IPS DF 4.7 (cell line): ENCODE data around the gene COQ2.
"Not testable (repeated sequence)": the region's sequence is repeated elsewhere in the genome, so short reads cannot be mapped to it uniquely, and the experiment has no call there.

Source experiments
- DNase-seq: peaks from one replicate; pipeline ENCODE4 v3.0.0-alpha.2; 2013; ENCODE audit warnings: low spot score; ENCODE audit errors: extremely low read depth

Gene COQ2, protein sequence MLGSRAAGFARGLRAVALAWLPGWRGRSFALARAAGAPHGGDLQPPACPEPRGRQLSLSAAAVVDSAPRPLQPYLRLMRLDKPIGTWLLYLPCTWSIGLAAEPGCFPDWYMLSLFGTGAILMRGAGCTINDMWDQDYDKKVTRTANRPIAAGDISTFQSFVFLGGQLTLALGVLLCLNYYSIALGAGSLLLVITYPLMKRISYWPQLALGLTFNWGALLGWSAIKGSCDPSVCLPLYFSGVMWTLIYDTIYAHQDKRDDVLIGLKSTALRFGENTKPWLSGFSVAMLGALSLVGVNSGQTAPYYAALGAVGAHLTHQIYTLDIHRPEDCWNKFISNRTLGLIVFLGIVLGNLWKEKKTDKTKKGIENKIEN

DNA sequence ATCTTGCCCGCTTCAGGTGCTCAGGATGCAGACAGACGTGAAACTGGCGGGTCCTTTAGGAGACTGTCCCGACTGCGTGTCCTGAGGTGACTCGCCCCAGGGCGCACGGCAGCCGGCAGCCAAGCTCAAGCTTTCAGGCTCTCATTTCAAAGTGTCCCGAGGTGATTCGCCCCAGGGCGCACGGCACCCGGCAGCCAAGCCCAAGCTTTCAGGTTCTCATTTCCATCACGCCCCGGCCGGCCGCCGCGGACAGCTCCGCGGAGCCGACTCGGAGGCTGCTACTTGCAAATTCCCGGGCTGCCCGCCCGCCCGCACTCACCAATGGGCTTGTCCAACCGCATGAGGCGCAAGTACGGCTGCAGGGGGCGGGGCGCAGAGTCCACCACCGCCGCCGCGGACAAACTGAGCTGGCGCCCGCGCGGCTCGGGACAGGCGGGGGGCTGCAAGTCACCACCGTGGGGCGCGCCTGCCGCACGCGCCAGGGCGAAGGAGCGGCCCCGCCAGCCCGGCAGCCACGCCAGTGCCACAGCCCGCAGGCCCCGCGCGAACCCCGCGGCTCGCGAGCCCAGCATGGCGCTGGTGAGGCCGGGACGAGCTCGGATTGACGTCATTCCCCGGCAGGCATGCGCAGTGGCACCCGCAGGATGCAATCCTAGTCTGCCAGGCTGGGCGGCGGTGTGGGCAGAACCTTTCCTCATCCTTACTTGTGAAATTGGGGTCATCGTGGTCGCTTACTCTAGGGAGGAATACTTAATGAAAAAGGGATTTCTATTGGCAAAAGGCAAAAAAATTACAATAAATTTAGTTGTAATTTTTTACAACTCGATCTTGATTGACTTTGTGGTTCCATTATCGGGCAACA lies at the start of gene COQ2:
TSS of gene COQ2 (minus strand) at position 606 of the 862 bp plus-strand sequence. CDS start at position 572, 34 bp downstream.
- DNase-seq: no peak

DNA sequence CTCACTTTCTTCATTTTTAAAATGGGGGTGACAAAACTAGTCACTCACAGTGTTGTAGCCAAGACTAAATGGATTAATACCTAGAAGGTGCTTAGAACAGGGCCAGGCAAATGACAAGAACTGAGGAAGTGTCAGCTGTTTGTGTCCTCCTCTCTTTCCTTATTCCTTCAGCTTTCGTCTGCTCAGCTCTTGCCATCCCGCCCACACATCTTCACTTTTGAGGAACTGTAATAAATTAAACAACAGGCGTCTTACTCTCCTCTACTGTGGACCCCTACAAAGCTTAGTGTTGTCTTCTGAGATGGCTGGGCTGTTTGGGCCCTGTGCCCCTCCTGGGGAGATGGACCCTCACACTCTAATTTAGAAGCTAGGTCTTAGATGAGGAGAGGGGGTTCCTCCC lies 47.4 kb upstream of the COQ2 start:
- no peak for DNase-seq

DNA sequence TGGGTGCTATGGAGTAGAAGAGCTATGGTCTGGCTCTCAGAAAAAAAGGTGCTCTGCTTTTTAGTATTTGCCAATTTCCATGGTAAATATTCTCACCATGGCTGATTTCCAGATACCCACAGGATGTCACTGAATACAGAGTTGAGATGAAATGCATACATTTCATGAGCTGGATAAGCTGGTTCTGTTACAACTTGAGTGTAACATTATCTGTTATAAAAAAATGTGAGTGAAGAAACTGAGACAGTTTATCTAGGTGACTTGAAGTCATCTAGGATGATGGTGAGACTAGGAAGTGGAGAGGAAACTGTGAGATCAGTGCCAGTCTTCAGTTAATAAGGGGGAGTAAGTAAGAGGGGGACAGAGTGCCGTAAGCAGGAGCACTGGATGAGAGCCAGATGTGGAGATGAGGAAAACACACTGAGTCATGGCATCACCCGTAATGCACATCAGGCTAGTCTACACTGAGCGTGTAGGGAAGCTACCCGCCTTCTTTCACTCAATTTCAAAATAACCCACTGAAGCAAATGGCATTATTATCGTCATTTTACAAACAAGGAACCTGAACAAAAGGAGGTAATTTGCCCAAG lies 45.0 kb upstream of the COQ2 start:
- no peak for DNase-seq

DNA sequence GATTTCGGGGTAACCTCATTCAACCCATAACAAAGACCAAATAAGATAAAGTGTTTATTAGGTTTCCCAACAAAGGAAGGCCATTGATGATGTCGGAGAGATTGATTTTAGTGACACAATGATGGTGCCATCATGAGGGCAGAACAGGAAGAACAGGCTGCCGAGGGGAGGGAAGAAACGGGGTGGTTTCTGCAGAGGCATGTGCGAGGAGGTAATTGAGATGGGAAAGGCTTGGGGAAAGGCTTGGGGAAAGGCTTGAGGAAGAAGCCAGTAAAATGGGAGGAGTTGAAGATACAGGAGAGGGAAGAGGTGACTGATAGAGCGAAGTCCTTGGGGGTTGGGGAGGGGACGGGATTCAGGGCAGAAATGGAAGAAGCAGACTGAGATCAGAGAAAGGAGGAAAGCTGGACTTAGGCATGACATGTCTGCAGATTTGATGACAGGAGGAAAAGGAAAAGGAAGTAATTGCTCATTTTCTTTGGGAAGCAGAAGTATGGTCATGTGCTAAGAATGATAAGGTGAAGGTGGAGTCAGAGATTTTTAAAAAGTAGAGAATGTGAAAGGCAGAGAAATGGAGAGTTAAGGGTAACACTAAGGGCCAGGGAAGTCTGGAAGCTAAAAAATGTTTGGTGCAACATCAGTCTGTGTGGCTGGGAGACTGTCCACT lies 44.1 kb upstream of the COQ2 start:
- DNase-seq: no peak

DNA sequence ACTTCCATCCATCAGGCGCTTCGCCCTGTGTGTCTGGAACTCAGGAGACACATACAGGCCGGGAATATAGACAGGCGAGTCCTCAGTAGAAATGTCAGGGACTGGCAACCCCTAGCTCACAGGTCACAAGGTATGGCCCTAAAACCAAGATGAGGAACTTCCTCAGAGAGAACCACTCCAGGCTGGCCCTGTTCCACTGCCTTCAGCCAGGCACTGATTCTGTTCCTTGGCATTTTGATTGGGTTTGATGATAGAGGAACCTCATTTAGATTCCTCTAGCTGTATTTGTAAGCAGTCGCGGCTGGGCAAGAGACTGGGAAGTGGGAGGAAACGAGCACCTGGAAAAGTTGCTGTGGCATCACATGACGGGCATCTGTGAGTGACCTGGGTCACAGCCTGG lies 41.9 kb upstream of the COQ2 start:
- DNase-seq: no peak

DNA sequence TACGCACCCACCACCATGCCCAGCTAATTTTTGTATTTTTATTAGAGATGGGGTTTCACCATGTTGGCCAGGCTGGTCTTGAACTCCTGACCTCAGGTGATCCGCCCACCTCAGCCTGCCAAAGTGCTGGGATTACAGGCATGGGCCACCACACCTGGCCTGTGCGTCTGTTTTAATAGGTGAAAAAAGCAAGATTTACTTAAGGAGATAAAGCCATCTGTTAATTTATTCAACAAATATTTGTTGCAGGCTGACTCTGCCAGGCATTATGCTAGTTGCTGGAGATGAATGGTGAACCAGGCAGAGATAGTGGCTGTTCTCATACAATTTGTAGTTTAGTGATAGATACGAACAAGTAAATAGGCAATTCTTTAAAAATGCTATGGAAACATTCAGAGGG lies 40.7 kb upstream of the COQ2 start:
- not testable (repeated sequence) for DNase-seq

DNA sequence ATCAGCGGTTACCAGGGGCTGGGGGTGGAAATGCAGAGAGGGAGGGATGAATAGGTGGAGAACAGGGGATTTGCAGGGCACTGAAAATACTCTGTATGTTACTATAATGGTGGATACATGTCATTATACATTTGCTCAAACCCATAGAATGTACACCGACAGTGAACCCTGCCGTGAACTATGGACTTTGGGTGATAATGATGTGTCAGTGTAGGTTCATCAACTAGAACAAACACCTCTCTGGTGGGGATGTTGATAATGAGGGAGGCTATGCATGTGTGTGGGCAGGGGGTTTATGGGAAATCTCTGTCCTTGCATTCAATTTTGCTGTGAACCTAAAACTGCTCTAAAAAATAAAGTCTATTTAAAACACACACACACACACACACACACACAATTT lies 38.5 kb upstream of the COQ2 start:
- no peak for DNase-seq

DNA sequence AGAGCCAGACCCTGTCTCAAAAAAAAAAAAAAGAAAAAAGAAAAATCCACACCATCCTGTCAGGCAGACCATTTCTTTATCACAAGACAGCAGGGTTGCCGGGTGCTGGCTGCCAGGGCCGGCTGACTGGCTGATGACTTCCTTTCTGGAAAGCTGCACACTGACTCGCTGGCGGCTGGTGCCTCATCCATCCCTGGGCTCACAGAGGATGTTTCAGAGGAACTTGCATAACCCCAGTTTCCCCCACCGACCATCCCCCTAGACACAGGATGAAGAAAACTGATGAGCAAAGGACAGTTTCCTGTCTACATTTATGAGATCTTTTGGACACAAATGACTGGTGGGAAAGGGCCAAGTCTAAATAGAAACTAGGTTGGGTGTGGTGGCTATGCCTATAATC lies 36.0 kb upstream of the COQ2 start:
- DNase-seq: no peak

DNA sequence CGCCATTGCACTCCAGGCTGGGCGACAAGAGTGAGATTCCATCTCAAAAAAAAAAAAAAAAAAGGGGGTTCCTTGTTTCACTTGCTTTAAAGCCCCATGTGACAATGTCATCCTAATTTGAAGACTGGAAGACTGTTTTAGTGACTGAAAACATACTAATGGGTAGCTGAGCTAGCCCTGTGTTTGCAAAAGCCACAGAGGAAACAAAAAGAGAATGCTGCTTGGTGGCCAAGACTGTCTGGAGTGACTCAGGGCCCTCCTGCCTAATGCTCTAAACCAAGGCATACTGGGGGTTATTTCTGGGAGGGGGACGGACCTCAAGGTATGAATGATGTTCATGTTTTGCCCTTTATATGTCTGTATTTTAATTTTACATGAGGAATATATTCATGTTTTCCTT lies 34.1 kb upstream of the COQ2 start:
- no peak for DNase-seq

DNA sequence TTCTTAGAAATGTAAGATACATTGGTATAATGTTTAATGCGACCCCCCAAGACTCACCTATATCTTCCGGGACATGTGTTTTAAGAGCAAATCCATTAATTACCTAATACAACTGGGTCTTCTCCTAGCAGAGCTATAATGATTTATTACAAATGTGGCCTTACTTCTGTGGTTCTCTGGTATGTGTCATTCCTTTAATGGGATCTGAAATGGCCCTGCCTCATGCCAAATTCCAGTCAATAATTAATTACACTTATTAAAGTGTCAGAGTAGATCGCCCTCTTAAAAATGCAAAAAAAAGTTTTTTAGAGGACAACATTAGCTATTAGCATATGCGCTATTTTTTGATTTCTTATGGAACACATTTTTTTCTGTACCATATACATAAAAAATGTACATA lies 33.1 kb upstream of the COQ2 start:
- DNase-seq: no peak

DNA sequence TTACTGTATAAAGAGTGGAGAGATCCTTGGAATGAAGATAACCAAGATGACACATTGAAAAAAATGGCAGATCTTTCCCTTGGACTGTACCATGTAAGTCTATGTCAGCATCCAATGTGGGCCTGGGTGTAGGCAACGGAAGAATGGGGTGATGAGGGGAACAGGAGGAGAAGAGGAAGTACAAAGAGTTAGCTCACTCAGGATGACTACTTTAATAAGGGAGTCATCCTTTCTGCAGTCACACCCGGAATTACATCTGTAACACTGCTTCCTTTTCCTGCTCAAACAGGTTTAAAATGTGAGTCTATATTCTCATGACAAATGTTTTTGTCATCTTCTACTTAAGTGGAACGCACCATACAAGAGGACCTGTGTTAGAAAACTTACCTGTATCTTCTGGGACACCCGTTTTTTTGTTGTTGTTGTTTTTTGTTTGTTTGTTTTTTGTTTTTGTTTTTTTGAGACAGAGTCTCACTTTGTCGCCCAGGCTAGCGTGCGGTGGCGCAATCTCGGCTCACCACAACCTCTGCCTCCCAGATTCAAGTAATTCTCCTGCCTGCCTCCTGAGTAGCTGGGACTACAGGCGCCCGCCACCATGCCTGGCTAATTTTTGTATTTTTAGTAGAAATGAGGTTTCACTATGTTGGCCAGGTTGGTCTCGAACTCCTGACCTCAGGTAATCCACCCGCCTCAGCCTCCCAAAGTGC lies 32.0 kb upstream of the COQ2 start:
- DNase-seq: no peak

DNA sequence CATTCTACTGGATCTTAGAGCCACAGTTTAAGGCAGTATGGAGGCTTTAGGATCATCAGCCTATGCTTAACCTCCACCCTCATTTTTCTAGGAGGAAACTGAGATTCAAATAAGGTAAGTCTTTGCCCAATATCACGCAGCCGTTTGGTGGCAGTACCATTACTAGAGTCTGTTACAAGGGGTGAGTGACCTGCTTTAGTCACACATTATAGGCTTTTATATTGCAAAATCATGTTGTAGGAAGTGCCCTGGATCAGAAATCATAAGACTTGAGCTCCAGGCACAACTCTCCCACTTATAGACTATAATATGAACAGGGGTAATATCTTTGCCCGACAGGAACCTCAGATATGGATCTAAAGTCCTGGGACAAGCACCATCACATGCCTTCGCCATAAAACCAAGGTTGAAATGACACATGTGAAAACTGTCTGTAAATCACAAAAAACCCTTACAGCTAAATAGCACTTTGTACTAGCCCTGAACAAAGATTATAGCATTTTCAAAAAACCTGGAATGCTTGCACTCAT lies 30.8 kb upstream of the COQ2 start:
- no peak for DNase-seq

DNA sequence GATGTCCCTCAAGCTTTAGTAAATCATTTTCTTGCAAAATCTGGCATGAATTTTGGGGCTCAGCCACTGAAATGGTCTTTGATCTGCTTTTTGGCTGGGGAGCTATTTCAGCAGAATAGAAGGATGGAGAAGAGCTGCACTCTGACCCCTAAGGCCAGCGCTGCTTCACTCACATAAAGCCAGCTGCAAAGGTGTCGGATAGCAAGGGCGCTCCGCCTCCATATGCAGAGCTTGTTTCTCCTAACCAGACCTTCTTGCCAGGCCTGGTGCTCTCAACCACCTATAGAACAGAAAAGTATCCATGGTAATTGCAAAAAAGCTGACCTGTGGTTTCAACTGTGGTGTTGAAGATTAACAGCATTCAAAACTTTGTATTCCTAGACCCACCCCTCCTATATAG lies 24.1 kb upstream of the COQ2 start:
- no peak for DNase-seq

DNA sequence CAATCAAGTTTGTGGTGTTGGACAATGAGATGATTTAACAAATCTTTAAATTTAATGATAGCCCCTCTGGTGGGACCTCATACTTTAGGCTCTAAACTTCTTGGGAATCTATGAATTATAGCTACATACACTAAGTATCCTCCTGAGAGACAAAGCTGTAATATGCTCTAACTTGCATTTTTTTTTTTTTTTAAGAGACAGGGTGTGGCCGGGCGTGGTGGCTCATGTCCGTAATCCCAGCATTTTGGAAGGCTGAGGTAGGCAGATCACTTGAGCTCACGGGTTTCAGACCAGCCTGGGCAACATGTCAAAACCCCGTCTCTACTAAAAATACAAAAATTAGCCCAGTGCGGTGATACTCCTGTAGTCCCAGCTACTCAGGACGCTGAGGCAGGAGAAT lies 23.3 kb upstream of the COQ2 start:
- DNase-seq: no peak

DNA sequence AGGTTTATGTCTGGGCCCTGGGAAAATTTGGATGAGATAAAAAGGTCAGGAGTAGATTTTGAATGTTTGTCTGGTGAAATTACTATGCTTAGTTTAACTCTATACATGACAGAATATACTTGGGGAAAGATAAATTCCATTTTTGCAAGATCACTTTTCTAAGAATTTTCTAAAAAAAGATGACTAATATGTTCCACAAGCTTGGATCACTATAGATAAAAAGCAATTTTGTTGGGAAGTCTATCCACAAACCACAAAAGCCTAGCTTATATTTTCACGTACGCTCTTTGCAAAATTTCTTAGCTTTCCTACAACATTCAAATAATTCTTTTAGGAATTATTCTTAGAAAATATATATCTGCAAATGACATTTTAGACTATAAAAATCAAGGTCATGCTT lies 20.6 kb upstream of the COQ2 start:
- no peak for DNase-seq

DNA sequence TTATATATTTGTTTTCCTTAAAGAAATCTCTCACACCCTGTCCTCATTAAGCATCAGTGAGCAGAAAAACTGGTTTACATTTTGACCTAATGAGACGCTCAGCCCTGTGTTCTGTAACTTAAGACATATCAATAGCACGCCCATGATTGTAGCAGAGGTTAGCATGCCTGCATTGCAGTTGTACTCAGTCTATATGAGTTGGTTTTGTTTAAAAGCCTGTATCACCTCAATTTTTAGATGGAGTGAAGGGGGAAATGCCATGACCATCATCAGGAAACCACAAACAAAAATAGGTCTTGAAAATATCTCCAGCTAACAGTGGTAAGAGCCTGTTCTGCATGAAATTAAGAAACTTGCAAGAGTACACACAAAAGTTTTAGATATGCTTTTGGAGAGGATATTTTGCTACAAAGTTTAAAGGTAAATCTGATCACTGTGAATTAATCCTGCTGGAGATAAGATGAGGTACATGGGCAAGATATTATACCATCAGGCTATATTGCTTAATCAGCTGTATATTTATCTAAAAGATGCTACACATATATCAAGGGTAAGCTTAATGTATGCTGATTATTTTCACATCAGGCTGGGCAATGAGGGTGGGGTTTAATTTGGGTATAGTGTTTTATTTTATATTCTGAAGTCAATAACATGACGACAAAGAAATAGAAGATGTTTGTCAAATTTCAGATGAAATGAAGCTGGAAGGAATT lies 13.1 kb upstream of the COQ2 start:
- no peak for DNase-seq

DNA sequence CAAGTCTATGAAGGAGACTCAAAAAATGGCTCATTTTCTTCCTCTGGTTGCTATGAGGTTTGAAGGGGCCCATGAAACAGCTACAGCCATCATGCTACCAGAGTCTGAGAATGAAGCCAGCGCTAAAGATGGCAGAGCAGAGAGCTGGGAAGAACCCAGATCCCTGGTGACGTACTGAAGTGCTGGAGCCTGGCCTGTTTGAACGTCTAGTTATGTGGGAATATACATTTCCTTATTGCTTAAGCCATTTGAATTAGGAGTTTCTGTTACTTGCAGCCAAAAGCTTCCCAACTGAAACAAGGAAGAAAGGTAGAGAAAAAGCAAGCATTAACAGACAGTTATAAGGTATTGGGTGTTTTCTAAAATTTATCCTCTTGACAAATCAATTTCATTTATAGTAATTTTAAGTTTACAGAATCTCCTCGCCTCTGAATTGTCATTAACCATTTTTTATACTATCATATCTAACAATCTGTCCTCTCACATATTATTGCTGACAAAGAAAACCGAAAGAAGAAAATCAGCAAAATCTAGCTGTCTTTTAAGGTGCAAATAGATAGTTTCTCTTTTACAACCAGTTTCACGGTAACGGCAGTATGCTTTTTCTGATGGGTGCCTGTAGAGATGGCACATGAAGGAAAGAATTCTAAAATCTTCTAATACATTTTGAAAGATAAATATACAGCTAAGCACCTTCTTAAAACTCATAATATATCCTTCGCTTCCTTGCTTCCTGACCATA lies 8.9 kb upstream of the COQ2 start:
- DNase-seq: no peak

DNA sequence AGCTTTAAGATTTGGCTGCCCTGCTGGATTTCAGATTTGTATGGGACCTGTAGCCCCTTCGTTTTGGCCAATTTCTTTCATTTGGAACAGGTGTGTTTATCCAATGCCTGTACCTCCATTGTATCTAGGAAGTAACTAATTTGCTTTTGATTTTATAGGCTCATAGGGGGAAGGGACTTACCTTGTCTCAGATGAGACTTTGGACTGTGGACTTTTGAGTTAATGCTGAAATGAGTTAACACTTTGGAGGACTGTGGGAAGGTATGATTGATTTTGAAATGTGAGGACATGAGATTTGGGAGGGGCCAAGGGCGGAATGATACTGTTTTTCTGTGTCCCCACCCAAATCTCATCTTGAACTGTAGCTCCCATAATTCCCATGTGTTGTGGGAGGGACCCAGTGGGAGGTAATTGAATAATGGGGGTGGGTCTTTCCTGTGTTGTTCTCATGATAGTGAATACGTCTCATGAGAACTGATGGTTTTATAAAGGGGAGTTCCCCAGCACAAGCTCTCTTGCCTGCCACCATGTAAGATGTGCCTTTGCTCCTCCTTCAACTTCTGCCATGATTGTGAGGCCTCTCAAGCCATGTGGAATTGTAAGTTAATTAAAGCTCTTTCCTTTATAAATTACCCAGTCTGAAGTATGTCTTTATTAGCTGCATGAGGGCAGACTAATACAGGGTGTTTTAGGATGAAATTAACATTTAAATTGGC lies 5.6 kb upstream of the COQ2 start:
- not testable (repeated sequence) for DNase-seq

DNA sequence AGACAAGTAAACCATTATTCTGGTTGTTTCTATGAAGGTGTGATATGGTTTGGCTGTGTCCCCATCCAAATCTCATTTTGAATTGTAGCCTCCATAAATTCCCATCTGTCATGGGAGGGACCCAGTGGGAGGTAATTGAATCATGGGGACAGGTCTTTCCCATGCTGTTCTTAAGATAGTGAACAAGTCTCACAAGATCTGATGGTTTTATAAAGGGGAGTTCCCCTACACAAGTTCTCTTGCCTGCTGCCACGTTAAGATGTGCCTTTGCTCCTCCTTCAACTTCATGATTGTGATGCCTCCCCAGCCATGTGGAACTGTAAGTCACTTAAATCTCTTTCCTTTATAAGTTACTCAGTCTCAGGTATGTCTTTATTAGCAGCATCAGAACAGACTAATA lies 3.8 kb upstream of the COQ2 start:
- not testable (repeated sequence) for DNase-seq
